ENCODE data around the gene GOLGA8K. TPM values are rescaled to one million over a fixed set of nuclear protein-coding genes. Genes with fewer than 3 reads are reported as not detected.

The GOLGA8K gene
- total RNA-seq, 1 donor from 2014 or later, result 0.77 TPM

Other genes with a start within 250 kb of the GOLGA8K start
- 1.2 and 2.5 TPM in 2 replicates for gene GOLGA8O, start 52.3 kb upstream of the GOLGA8K start, total RNA-seq
- gene GOLGA8N, start 190.2 kb upstream of the GOLGA8K start, total RNA-seq, result 3.0 and 5.0 TPM in 2 replicates
- 9.3 and 15.5 TPM in 2 replicates for gene ARHGAP11A, start 212.2 kb upstream of the GOLGA8K start, total RNA-seq
- 12.1 and 14.7 TPM in 2 replicates for gene SCG5, start 238.4 kb upstream of the GOLGA8K start, total RNA-seq

All from astrocyte (in vitro differentiated cells and primary cell).